A549 (cell line): ENCODE results near the gene C1GALT1. TPM values are rescaled to one million over a fixed set of nuclear protein-coding genes. Genes with fewer than 3 reads are reported as not detected.
"Not testable (repeated sequence)": the region's sequence is repeated elsewhere in the genome, so short reads cannot be mapped to it uniquely, and the experiment has no call there.

Experiments
- ATAC-seq, 2 experiments: fragments of 200-7000 bp in 1 of 2; fragments of >200 bp in 1 of 2; cut with Nextera tagmentation in 1 of 2; cut with Tn5 transposase in 1 of 2; 3 replicates each; pipeline versions ENCODE4 v1.8.0 to v1.9.1; 2018 to 2020; ENCODE audit warnings: mild to moderate bottlenecking in 1 of 2, moderate library complexity in 1 of 2
- CTCF ChIA-PET: fragments of 300-600 bp; sonication (Branson Sonifier 250); formaldehyde crosslinking; extraction: SDS; loops from one replicate; lab custom pipeline; 2021; ENCODE audit warnings: antibody characterized with exemption, inconsistent platforms; lab: Yijun Ruan, JAX
- POLR2A ChIA-PET: fragments of 350-600 bp; formaldehyde crosslinking; extraction: SDS; loops from one replicate; lab custom pipeline; 2021; ENCODE audit warnings: antibody characterized with exemption, inconsistent platforms; lab: Yijun Ruan, JAX
- DNase-seq, 2 experiments: peaks; one replicate each; pipeline versions ENCODE4 v3.0.0 to v3.0.0-alpha.2; 2011 to 2016; ENCODE audit warnings: low read depth in 1 of 2, low spot score in 1 of 2
- FAIRE-seq: peaks from 2 replicates; lab custom pipeline; 2011; peaks lifted over from hg19 to GRCh38; lab: Jason Lieb, UNC
- H3K27ac ChIP-seq, 2 experiments: fragments of >200 bp; sonication (Bioruptor Twin); formaldehyde crosslinking; 3 replicates each; pipeline ENCODE4 v1.5.1; 2016 to 2017
- H3K4me1 ChIP-seq: fragments of >200 bp; sonication (Bioruptor Twin); formaldehyde crosslinking; 3 replicates; pipeline ENCODE4 v1.6.1; 2016
- H3K4me2 ChIP-seq: fragments of >200 bp; sonication (Bioruptor Twin); formaldehyde crosslinking; 3 replicates; pipeline ENCODE4 v1.6.1; 2016
- H3K4me3 ChIP-seq: fragments of >200 bp; sonication (Bioruptor Twin); formaldehyde crosslinking; 3 replicates; pipeline ENCODE4 v1.5.1; 2016
- H3K9me3 ChIP-seq: fragments of >200 bp; sonication (Bioruptor Twin); formaldehyde crosslinking; 3 replicates; pipeline ENCODE4 v1.6.1; 2016
- BCL3 ChIP-seq: fragments of >200 bp; sonication (Bioruptor Twin); formaldehyde crosslinking; IDR thresholded peaks from 3 replicates; pipeline ENCODE4 v1.6.1; 2016
- BHLHE40 ChIP-seq: IDR thresholded peaks from 2 replicates; pipeline ENCODE4 v1.6.1; 2012; ENCODE audit warnings: low read depth, low read length, inconsistent platforms
- CBX8 ChIP-seq: fragments of 200-600 bp; sonication (generic); IDR thresholded peaks from 2 replicates; pipeline ENCODE4 v1.6.1; 2016
- CEBPB ChIP-seq, 2 experiments: fragments of >200 bp in 1 of 2; sonication (Bioruptor Twin) in 1 of 2; formaldehyde crosslinking in 1 of 2; IDR thresholded peaks; 2 replicates each; pipeline ENCODE4 v1.6.1; 2012 to 2016
- CHD2 ChIP-seq: fragments of 150-350 bp; IDR thresholded peaks from 2 replicates; pipeline ENCODE4 v1.6.1; 2014; ENCODE audit warnings: low read length; ENCODE audit not compliant: partially characterized antibody
- CHD4 ChIP-seq: fragments of 200-600 bp; sonication (generic); IDR thresholded peaks from 2 replicates; pipeline ENCODE4 v1.6.1; 2016; ENCODE audit warnings: antibody characterized with exemption, mild to moderate bottlenecking, borderline replicate concordance
- ELK1 ChIP-seq: fragments of 150-350 bp; IDR thresholded peaks from 2 replicates; pipeline ENCODE4 v1.6.1; 2014; ENCODE audit warnings: low read depth, mild to moderate bottlenecking, low read length
- HDAC2 ChIP-seq: fragments of 200-600 bp; sonication (generic); IDR thresholded peaks from 2 replicates; pipeline ENCODE4 v1.6.1; 2016
- HOXA7 ChIP-seq: fragments of 250-450 bp; sonication (Bioruptor Pico); IDR thresholded peaks from 2 replicates; pipeline ENCODE4 v1.5.0; 2020; ENCODE audit warnings: mild to moderate bottlenecking, moderate library complexity
- HOXB13 ChIP-seq: fragments of 250-450 bp; sonication (Bioruptor Pico); IDR thresholded peaks from 2 replicates; pipeline ENCODE4 v1.5.0; 2020; ENCODE audit warnings: low read depth, mild to moderate bottlenecking, moderate library complexity
- JUN ChIP-seq, 2 experiments: fragments of >200 bp; sonication (Bioruptor Twin); formaldehyde crosslinking; IDR thresholded peaks; 2 replicates in 1 of 2; 3 replicates in 1 of 2; pipeline ENCODE4 v1.6.1; 2016 to 2017
- KDM5A ChIP-seq: fragments of 200-600 bp; sonication (generic); IDR thresholded peaks from 2 replicates; pipeline ENCODE4 v1.6.1; 2016; ENCODE audit warnings: antibody characterized with exemption, mild to moderate bottlenecking
- PHF8 ChIP-seq: fragments of 200-600 bp; sonication (generic); IDR thresholded peaks from 2 replicates; pipeline ENCODE4 v1.6.1; 2016; ENCODE audit warnings: low read depth, mild to moderate bottlenecking, antibody characterized with exemption, moderate library complexity, borderline replicate concordance
- RCOR1 ChIP-seq: fragments of 150-350 bp; IDR thresholded peaks from 2 replicates; pipeline ENCODE4 v1.6.1; 2014; ENCODE audit warnings: antibody characterized with exemption, low read length, low read depth
- SMC3 ChIP-seq: fragments of >200 bp; sonication (Bioruptor Twin); formaldehyde crosslinking; IDR thresholded peaks from 3 replicates; pipeline ENCODE4 v1.6.1; 2018; ENCODE audit warnings: inconsistent platforms
- SREBF2 ChIP-seq: fragments of 450-650 bp; IDR thresholded peaks from 2 replicates; pipeline ENCODE4 v1.6.1; 2014; ENCODE audit warnings: mild to moderate bottlenecking, moderate library complexity
- TP53 ChIP-seq: fragments of 250-450 bp; sonication (Bioruptor Pico); IDR thresholded peaks from 2 replicates; pipeline ENCODE4 v1.5.0; 2021; ENCODE audit warnings: mild to moderate bottlenecking, moderate library complexity
- USF2 ChIP-seq: fragments of 450-650 bp; IDR thresholded peaks from 2 replicates; pipeline ENCODE4 v1.6.1; 2014; ENCODE audit warnings: antibody characterized with exemption
- ZFP36 ChIP-seq: fragments of 450-650 bp; IDR thresholded peaks from 2 replicates; pipeline ENCODE4 v1.6.1; 2014; ENCODE audit warnings: borderline replicate concordance; ENCODE audit not compliant: partially characterized antibody
- ZSCAN20 ChIP-seq: fragments of 250-450 bp; sonication (Bioruptor Pico); IDR thresholded peaks from 2 replicates; pipeline ENCODE4 v1.8.0; 2022; ENCODE audit warnings: mild to moderate bottlenecking, moderate library complexity
- WGBS: methylation state at CpG from one replicate; pipeline ENCODE4 v1.1.6; 2017; ENCODE audit errors: missing lambda C conversion rate; 5-methylcytosine and 5-hydroxymethylcytosine counted together
- polyA plus RNA-seq, 4 experiments: library from polyadenylated mRNA; depleted of rRNA in 3 of 4; stranded (reverse); fragments of >200 nt; fragmentation: RNase III in 1 of 4; extraction: RNeasy Plus Mini Kit Qiagen cat#74134 plus additional on column Dnase treatment in 1 of 4; gene quantifications; 2 replicates in 3 of 4; 3 replicates in 1 of 4; pipeline ENCODE4 v1.2.3, GENCODE V29; 2011 to 2017
- TF ChIP-seq, protein P1 (sequence below): fragments of >200 bp; sonication (Bioruptor Twin); formaldehyde crosslinking; IDR thresholded peaks from 3 replicates; pipeline ENCODE4 v1.5.1; 2016

C1GALT1 gene
- polyA plus RNA-seq, 2 of the 4 experiments (the other 2 are of a cell fraction): 24.1 to 50.1 TPM

DNA sequence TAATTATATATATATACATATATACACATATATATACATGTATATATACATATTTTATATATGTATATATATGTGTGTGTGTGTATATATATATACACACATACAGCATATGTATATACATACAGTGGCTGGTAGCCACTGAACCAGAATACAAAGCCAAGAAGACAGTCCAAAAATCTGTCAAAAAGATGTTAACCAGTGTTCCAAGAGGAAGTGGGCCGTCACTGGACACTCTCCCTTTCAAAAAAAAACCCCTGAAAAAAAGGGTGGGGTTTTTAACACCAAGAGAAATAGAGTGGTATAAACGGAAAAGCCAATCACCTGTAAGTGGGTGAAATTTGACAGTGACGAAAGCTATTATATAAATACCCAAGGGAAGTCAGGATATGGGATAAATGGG lies 31.1 kb upstream of the C1GALT1 start (continued):
- TF ChIP-seq ELK1 (no peak), SMC3 (no peak)

DNA sequence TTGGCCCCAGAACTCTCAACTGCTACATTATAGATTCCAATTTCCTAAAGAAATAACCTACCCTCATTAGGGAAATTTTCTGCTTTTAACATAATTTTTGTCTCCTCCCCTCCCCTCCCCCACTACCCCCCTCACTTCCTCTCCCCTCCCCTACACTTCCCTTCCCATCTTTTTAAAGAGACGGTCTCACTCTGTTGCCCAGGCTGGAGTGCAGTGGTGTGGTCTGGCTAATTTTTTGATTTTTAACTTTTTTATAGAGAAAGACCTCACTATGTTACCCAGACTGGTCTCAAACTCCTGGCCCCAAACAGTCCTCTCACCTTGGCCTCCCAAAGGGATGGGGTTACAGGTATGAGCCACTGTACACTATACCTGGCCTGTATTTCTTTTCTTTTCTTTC lies 30.5 kb upstream of the C1GALT1 start:
- FAIRE-seq (no peak), ATAC-seq (no peak), DNase-seq (no peak)
- ChIA-PET CTCF (no interaction called here), POLR2A (no interaction called here)
- no peak overlapping the region for H3K4me3 ChIP-seq
- TF ChIP-seq RCOR1 (no peak), SMC3 (no peak)
- 82% methylated on average over 1 of the region's 1 CpG for WGBS
- no peak overlapping the region for H3K4me2 ChIP-seq
- no peak overlapping the region for H3K27ac ChIP-seq
- H3K4me1 ChIP-seq: no peaks in the 10 kb centered on the region
- H3K9me3 ChIP-seq: no peaks in the 10 kb centered on the region

DNA sequence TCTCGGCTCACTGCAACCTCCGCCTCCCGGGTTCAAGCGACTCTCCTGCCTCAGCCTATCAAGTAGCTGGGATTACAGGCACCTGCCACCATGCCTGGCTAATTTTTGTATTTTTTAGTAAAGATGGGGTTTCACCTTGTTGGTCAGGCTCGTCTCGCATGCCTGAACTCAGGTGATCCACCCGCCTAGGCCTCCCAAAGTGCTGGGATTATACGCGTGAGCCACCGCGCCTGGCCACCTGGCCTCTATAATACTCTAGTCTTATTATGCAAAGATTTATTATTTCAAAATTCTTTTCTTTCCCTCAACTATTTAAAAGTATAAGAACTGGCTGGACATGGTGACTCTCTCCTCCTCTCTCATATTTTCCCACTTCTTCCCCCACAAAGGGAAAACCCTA lies 30.0 kb upstream of the C1GALT1 start:
- Histone ChIP-seq H3K4me3 (no peak overlapping the region), H3K27ac (no peak overlapping the region), H3K4me1 (no peaks in the 10 kb centered on the region), H3K4me2 (no peak overlapping the region), H3K9me3 (no peaks in the 10 kb centered on the region)
- ATAC-seq (no peak), FAIRE-seq (no peak), DNase-seq (no peak)
- TF ChIP-seq ZSCAN20 (CRISPR knock-in tag): no peak
- no peak for TF ChIP-seq HOXB13
- TF ChIP-seq BHLHE40: no peak
- no peak for TF ChIP-seq CHD2
- TF ChIP-seq SREBF2: no peak
- TF ChIP-seq, protein P1, sequence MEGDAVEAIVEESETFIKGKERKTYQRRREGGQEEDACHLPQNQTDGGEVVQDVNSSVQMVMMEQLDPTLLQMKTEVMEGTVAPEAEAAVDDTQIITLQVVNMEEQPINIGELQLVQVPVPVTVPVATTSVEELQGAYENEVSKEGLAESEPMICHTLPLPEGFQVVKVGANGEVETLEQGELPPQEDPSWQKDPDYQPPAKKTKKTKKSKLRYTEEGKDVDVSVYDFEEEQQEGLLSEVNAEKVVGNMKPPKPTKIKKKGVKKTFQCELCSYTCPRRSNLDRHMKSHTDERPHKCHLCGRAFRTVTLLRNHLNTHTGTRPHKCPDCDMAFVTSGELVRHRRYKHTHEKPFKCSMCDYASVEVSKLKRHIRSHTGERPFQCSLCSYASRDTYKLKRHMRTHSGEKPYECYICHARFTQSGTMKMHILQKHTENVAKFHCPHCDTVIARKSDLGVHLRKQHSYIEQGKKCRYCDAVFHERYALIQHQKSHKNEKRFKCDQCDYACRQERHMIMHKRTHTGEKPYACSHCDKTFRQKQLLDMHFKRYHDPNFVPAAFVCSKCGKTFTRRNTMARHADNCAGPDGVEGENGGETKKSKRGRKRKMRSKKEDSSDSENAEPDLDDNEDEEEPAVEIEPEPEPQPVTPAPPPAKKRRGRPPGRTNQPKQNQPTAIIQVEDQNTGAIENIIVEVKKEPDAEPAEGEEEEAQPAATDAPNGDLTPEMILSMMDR: no peak
- TF ChIP-seq SMC3: no peak
- TF ChIP-seq CBX8: no peak
- TF ChIP-seq HOXA7 (CRISPR knock-in tag): no peak
- no peak for TF ChIP-seq HDAC2
- TF ChIP-seq PHF8: no peak
- WGBS: 91% methylated on average over 11 of the region's 11 CpGs
- CTCF ChIA-PET: no interaction called here
- POLR2A ChIA-PET: no interaction called here

DNA sequence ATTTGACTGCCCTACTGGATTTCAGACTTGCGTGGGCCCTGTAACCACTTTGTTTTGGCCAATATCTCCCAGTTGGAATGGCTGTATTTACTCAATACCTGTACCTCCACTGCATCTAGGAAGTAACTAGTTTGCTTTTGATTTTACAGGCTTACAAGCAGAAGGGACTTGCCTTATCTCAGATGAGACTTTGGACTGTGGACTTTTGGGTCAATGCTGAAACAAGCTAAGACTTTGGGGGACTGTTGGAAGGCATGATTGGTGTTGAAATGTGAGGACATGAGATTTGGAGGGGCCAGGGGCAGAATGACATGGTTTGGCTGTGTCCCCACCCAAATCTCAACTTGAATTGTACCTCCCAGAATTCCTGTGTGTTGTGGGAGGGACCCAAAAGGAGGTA lies 28.0 kb upstream of the C1GALT1 start:
- CTCF ChIA-PET: interaction anchor here (0.7 kb wide), 1 partner anchor 51 kb away, joined by 3 read pairs; no protein-coding TSS in a partner anchor
- H3K4me1 ChIP-seq, FAIRE-seq, H3K27ac ChIP-seq, H3K9me3 ChIP-seq, POLR2A ChIA-PET, ATAC-seq, H3K4me3 ChIP-seq, DNase-seq, H3K4me2 ChIP-seq: not testable (repeated sequence)
- WGBS: 84% methylated on average over 1 of the region's 1 CpG

DNA sequence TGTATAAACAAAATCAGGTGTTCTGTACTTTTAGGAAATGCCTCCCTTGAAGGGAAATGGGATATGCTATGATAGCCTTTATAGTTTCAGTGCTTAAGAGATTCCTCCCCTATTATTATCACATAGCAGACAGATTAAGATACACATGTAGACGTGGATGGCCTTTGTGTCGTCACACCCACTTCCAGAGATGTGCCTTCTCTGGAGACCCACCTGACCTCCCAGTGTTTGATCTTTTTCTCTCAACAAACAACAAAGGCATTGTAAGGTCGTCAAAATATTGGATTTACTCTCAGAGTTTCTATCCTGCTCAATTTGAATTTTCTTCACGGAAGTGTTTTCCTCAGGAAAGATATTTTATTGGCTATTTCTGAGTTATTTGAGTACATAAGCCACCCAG lies 25.7 kb upstream of the C1GALT1 start:
- H3K4me2 ChIP-seq: no peak overlapping the region
- ATAC-seq: no peak
- CTCF ChIA-PET: no interaction called here
- no peak overlapping the region for H3K4me3 ChIP-seq
- no peak for TF ChIP-seq CHD4
- no peak for TF ChIP-seq SREBF2
- no peak for TF ChIP-seq ZFP36
- TF ChIP-seq KDM5A: no peak
- no peak for TF ChIP-seq RCOR1
- TF ChIP-seq CEBPB (IDR thresholded peaks at IDR 0.05): no peak
- no peak for TF ChIP-seq USF2
- no peak for TF ChIP-seq TP53 (CRISPR knock-in tag)
- no peak for TF ChIP-seq JUN (IDR thresholded peaks at IDR 0.05)
- TF ChIP-seq BCL3: no peak
- TF ChIP-seq SMC3: no peak
- TF ChIP-seq, all 56 proteins: peak for 0
- Histone ChIP-seq H3K9me3 (no peaks in the 10 kb centered on the region), H3K4me1 (no peaks in the 10 kb centered on the region), H3K27ac (no peak overlapping the region)
- FAIRE-seq (no peak), DNase-seq (no peak)
- WGBS: 39% methylated on average over 4 of the region's 4 CpGs
- POLR2A ChIA-PET: no interaction called here
